MG63 (cell line): Measurements from ENCODE around the gene TSPAN18. TPM values are rescaled to one million over a fixed set of nuclear protein-coding genes. Genes with fewer than 3 reads are reported as not detected.

Source experiments
- DNase-seq: peaks from one replicate; pipeline ENCODE4 v3.0.0-alpha.2; 2020
- H3K27me3 ChIP-seq: fragments of 250-450 bp; sonication (Bioruptor Pico); 2 replicates; pipeline ENCODE4 v1.5.1; 2020; ENCODE audit warnings: mild to moderate bottlenecking, moderate library complexity
- H3K36me3 ChIP-seq: fragments of 250-450 bp; sonication (Bioruptor Pico); 2 replicates; pipeline ENCODE4 v1.5.1; 2020; ENCODE audit warnings: mild to moderate bottlenecking, moderate library complexity
- H3K4me3 ChIP-seq: fragments of 250-450 bp; sonication (Bioruptor Pico); 2 replicates; pipeline ENCODE4 v1.5.1; 2020; ENCODE audit warnings: mild to moderate bottlenecking, moderate library complexity
- H3K9me3 ChIP-seq: fragments of 250-450 bp; sonication (Bioruptor Pico); 2 replicates; pipeline ENCODE4 v1.5.1; 2020; ENCODE audit warnings: mild to moderate bottlenecking, moderate library complexity
- total RNA-seq: library from RNA; depleted of rRNA; stranded (reverse); fragments of >200 nt; shearing (Covaris generic); gene quantifications from 2 replicates; pipeline ENCODE4 v1.2.3, GENCODE V29; 2014; ENCODE audit warnings: low replicate concordance

The TSPAN18 gene
- total RNA-seq, 1 experiment from 2014 or later: 0.95 TPM

DNA sequence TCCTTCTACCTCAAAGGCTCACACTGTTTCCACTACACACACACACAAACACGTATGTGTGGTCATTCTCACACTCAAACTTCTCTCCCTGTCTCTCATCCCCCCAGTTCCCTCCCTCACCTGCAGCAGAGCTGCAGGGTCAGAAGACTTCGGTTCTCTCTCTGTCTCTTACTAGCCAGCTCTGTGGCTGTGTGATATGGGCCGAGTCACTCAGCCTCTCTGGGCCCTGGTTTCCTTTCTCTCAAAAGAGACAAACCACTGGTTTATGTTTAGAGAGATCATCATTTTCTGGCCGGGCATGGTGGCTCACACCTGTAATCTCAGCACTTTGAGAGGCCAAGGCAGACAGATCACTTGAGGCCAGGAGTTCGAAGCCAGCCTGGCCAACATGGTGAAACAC is 21.1 kb downstream of the TSPAN18 start:
- Histone ChIP-seq H3K9me3 (no peaks in the 10 kb centered on the region), H3K27me3 (no peaks in the 10 kb centered on the region), H3K4me3 (no peak overlapping the region), H3K36me3 (no peaks in the 10 kb centered on the region)
- DNase-seq: no peak

DNA sequence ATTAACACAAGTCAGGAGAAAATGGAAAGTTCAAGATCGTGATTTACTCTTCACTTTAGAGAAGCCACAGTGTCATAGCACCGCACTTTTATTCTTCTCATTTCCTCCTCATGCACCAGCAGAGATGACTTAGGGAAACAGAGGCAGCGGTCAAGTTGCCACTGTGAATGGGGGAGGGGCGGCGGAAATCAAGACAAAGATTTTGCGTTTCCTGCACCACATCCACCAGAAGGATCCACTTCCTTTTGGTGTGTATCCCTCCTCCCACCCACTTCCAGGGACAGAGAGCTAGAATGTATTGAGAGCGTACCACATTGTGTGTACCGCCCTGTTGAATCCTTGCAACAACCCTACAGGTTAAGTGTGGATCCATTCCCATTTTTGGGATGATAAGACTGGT is 21.8 kb downstream of the TSPAN18 start:
- Histone ChIP-seq H3K9me3 (no peaks in the 10 kb centered on the region), H3K27me3 (no peaks in the 10 kb centered on the region), H3K4me3 (no peak overlapping the region), H3K36me3 (no peaks in the 10 kb centered on the region)
- DNase-seq: no peak

- no peaks in the 10 kb centered on the region for H3K9me3 ChIP-seq
- no peaks in the 10 kb centered on the region for H3K36me3 ChIP-seq
- DNase-seq: no peak
- H3K4me3 ChIP-seq: no peak overlapping the region
- no peaks in the 10 kb centered on the region for H3K27me3 ChIP-seq
These were observed 22.4 kb downstream of the TSPAN18 start for GRCh38 chr11:44749189-44749588.

- H3K27me3 ChIP-seq: no peaks in the 10 kb centered on the region
These were observed 24.0 kb downstream of the TSPAN18 start for GRCh38 chr11:44750551-44751465.

DNA sequence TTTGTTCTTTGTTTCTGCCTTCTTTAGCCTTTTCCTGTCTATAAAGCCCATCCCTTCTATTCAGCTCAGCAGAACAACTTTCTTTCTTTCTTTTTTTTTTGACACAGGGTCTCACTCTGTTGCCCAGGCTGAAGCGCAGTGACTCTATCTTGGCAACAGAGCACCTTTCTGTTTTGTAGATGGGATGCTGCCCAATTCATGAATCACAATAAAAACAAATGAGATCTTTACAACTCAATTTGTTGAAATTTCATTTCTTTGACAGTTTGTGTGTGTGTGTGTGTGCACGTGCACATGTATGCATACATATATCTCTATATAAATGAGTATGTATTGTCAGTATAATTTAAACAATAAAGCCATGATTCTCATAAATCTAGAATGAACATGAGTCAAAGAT is 25.5 kb downstream of the TSPAN18 start:
- no peak for DNase-seq
- Histone ChIP-seq H3K27me3 (no peaks in the 10 kb centered on the region), H3K36me3 (no peaks in the 10 kb centered on the region), H3K4me3 (no peak overlapping the region), H3K9me3 (peaks cover under 1% of the 10 kb centered on the region; the same call in 1 of the 2 replicates)

More at GRCh38 chr11:44750551-44751465, 24.0 kb downstream of the TSPAN18 start:
- Histone ChIP-seq H3K4me3 (no peak overlapping the region), H3K9me3 (no peaks in the 10 kb centered on the region), H3K36me3 (no peaks in the 10 kb centered on the region)
- peak; percentile 58 for DNase-seq

- no peak for DNase-seq
- peaks cover 3% of the 10 kb centered on the region; the same call in 1 of the 2 replicates for H3K9me3 ChIP-seq
- H3K4me3 ChIP-seq: no peak overlapping the region
- no peaks in the 10 kb centered on the region for H3K27me3 ChIP-seq
- H3K36me3 ChIP-seq: no peaks in the 10 kb centered on the region
These were observed 26.0 kb downstream of the TSPAN18 start for GRCh38 chr11:44752713-44753112.

DNA sequence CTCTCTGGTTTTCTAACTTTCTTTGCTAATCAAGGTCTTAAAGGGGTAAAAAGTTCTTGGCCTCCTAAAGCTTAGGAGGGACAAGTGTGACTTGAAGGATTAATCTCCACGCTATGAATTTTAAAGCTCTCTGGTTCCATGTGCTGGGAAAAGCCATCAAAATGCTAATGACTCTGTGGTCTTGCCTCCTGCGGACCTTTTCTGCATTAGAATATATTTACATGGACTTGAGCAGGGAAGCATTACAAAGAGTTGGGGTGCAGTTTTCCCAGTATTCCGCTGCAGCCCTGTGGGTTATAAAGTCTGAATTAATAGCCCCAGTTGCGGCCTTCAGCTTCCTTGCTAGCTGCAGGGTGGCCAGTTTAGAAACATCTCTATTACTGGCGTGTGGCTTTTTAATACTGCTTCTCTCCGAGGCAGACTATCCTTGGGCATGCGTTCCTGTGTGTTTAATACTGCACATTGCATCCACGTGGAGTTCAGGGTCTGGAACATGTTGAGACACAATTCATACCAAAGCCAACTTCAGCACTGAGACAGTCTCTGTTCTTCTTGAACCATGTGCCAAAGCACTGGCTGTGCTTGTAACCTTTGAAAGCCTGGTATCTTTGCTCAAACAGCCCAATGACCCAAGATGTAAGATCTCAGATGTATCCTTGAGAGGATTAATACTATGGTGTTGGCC is 27.3 kb downstream of the TSPAN18 start:
- Histone ChIP-seq H3K36me3 (no peaks in the 10 kb centered on the region), H3K9me3 (peaks cover 12% of the 10 kb centered on the region), H3K27me3 (no peaks in the 10 kb centered on the region), H3K4me3 (no peak overlapping the region)
- no peak for DNase-seq

- Histone ChIP-seq H3K36me3 (no peaks in the 10 kb centered on the region), H3K27me3 (no peaks in the 10 kb centered on the region), H3K9me3 (peaks cover 12% of the 10 kb centered on the region), H3K4me3 (no peak overlapping the region)
- DNase-seq: no peak
These were observed 28.3 kb downstream of the TSPAN18 start for GRCh38 chr11:44754876-44755555.

DNA sequence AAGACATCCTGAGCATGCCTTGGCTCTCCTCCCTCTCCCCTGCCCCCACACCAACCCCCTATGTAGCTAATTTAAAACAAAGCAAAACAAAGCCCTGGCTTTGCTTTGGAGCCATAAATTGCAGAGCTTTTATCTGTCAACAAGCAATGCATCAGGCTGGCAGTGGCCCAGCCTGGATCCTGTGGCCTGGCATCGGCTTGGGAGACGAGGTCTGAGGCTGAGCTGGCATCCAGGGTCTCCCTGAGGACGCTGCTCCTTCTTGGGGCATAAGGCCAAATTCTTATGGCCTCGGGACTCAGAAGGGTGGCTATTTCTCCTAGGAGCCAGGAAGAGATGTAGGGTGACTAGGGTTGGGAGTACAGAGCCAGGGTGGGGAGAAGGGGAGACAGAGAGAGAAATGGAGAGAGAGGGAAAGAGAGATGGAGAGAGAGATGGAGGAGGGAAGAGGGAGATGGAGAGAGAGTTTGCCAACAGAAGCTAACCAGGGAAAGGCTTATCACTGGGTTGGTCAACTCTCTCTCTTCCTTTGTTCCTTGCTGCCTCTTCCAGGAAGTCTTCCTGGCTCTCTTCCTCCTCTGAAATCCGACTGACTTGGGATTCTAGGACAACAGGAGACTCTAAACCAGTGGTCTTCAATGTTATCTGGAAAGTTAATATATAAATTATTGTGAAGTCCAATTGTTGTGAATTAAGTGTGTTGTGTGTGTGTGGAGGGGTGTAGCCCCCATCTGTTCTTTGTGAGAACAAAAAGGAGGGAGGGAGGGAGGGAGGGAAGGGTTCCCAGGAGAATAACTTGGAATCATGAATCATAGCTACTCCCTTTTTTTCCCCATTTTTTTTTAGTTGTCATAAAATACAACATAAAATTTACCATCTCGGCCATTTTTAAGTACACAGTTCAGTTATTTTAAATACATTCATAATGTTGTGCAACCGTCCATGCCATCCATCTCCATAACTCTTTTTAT is 29.1 kb downstream of the TSPAN18 start:
- H3K27me3 ChIP-seq: no peaks in the 10 kb centered on the region
- no peaks in the 10 kb centered on the region for H3K36me3 ChIP-seq
- H3K4me3 ChIP-seq: no peak overlapping the region
- DNase-seq: peak; percentile 93
- peaks cover 12% of the 10 kb centered on the region for H3K9me3 ChIP-seq

DNA sequence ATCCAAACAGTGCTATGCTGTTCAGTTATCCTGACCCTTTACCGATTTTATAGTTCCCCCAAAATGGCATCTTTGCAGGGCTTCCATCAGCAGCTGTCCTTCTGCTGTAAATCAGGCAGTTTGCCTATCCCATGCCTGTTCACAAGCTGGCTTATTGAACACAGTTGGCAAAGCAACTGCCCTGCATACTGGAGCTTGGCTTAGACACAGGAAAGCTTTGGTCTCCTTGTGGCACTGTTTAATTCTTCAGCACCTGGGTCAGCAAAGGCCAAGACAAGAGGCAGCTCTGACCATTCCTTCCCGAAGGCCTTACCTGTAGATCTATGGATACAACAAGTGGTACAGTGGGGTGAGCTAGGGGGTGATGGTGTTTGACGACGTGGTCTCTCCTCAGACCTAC is 32.2 kb downstream of the TSPAN18 start:
- Histone ChIP-seq H3K4me3 (no peak overlapping the region), H3K9me3 (peaks cover 12% of the 10 kb centered on the region), H3K36me3 (no peaks in the 10 kb centered on the region), H3K27me3 (no peaks in the 10 kb centered on the region)
- DNase-seq: no peak

DNA sequence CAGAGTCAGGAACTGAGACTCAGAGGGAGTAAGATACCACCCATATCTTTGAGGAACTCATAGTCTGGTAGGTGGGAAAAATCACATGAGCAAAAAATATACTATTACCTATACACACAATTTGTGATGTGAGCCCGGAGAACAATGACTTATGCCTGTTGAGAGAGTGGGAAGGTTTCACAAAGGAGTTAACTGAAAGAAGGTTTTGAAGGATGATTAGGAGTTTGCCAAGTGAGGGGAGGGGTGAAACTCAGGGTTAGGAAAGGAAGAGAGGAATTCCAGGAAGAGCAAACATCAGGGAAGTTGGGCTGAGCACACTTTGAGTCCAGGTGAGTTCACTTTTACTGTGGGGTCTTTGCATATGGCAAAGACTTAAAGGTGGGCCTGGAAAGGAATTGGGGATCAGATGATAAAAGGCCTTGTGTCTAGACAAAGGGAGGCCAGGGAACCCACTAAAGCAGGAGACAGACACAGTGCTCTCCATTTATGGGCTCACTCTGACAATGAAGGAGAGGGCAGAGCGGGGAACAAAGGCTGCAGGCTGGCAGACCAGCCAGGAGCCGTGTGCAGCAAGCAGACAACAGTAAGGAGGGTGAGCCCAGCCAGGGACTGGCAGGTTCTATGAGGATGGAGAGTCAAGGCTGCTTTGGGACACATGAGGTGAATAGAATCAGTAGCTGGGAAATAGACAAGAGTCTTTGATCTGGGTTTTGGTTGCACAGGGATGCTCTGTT is 33.1 kb downstream of the TSPAN18 start:
- Histone ChIP-seq H3K36me3 (no peaks in the 10 kb centered on the region), H3K9me3 (peaks cover 12% of the 10 kb centered on the region), H3K4me3 (no peak overlapping the region), H3K27me3 (no peaks in the 10 kb centered on the region)
- no peak for DNase-seq

GRCh38 chr11:44760477-44760872 is 33.7 kb downstream of the TSPAN18 start:
- Histone ChIP-seq H3K9me3 (peaks cover 12% of the 10 kb centered on the region), H3K27me3 (no peaks in the 10 kb centered on the region), H3K36me3 (no peaks in the 10 kb centered on the region), H3K4me3 (no peak overlapping the region)
- no peak for DNase-seq

- H3K36me3 ChIP-seq: no peaks in the 10 kb centered on the region
- peak; percentile 78 for DNase-seq
- no peak overlapping the region for H3K4me3 ChIP-seq
- H3K27me3 ChIP-seq: no peaks in the 10 kb centered on the region
- H3K9me3 ChIP-seq: peaks cover 12% of the 10 kb centered on the region
These were observed 34.3 kb downstream of the TSPAN18 start for GRCh38 chr11:44760917-44761550.

DNA sequence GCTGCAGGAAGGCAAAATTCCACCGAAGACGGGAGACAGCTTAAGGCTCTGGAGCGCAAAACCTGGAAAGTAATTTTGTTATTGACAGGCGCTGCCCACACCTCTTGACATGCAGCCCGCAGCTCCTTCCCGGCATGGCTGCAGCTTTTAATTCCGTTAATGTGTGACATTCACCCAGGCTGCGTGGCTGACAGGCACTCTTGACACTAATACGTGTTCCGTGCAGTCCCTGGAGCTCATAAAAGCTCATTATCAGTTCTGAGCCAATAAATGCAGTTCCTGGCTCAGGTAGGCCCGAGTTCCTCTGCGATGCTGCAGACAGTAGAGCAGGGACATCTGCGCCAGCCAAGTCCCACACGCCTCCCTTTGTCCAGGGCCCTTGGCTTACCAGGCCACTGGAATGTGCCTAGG is 34.8 kb downstream of the TSPAN18 start:
- Histone ChIP-seq H3K4me3 (no peak overlapping the region), H3K27me3 (no peaks in the 10 kb centered on the region), H3K36me3 (no peaks in the 10 kb centered on the region), H3K9me3 (peaks cover 12% of the 10 kb centered on the region)
- DNase-seq: no peak

GRCh38 chr11:44763121-44763820 is 36.5 kb downstream of the TSPAN18 start:
- Histone ChIP-seq H3K27me3 (no peaks in the 10 kb centered on the region), H3K9me3 (peaks cover 8% of the 10 kb centered on the region), H3K36me3 (no peaks in the 10 kb centered on the region), H3K4me3 (no peak overlapping the region)
- no peak for DNase-seq
